NCI-H2171 treated with DMSO at 0.1 percent for 48 hours (cell line): ENCODE measurements around the gene ESM1.
A peak's percentile ranks its signal among the peaks of the same experiment; 100 is the strongest.
"Not testable (repeated sequence)": the region's sequence is repeated elsewhere in the genome, so short reads cannot be mapped to it uniquely, and the experiment has no call there.

Experiments
- DNase-seq: peaks from one replicate; lab custom pipeline; 2025; lab: John Stamatoyannopoulos, UW

Gene ESM1

GRCh38 chr5:54985301-54986268 is at the start of gene ESM1:
ESM1 (minus strand) TSS chr5:54985593; CDS start chr5:54985517, 76 bp downstream.
- no peak for DNase-seq

GRCh38 chr5:55033568-55033967 is 48.2 kb upstream of the ESM1 start:
- DNase-seq: no peak

- no peak for DNase-seq
Observed at GRCh38 chr5:55031492-55031891, 46.1 kb upstream of the ESM1 start.

GRCh38 chr5:55030676-55031369 is 45.4 kb upstream of the ESM1 start:
- DNase-seq: no peak

GRCh38 chr5:55030220-55030619 is 44.8 kb upstream of the ESM1 start:
- DNase-seq: no peak

GRCh38 chr5:55027595-55027994 is 42.2 kb upstream of the ESM1 start:
- DNase-seq: no peak

- DNase-seq: peak; percentile 50
Observed at GRCh38 chr5:55022450-55022849, 37.1 kb upstream of the ESM1 start.

GRCh38 chr5:55021821-55022220 is 36.4 kb upstream of the ESM1 start:
- peak; percentile 97 for DNase-seq

- DNase-seq: peak; percentile 93
Observed at GRCh38 chr5:55021410-55021809, 36.0 kb upstream of the ESM1 start.

GRCh38 chr5:55010149-55010548 is 24.8 kb upstream of the ESM1 start:
- not testable (repeated sequence) for DNase-seq

GRCh38 chr5:55004729-55005128 is 19.3 kb upstream of the ESM1 start:
- DNase-seq: no peak

- no peak for DNase-seq
Observed at GRCh38 chr5:55003432-55004065, 18.2 kb upstream of the ESM1 start.

GRCh38 chr5:55002166-55002565 is 16.8 kb upstream of the ESM1 start:
- DNase-seq: not testable (repeated sequence)

GRCh38 chr5:54997081-54997480 is 11.7 kb upstream of the ESM1 start:
- no peak for DNase-seq

- DNase-seq: no peak
Observed at GRCh38 chr5:54996466-54996865, 11.1 kb upstream of the ESM1 start.

- DNase-seq: no peak
Observed at GRCh38 chr5:54995168-54995567, 9.8 kb upstream of the ESM1 start.

GRCh38 chr5:54994628-54995027 is 9.2 kb upstream of the ESM1 start:
- DNase-seq: no peak

- no peak for DNase-seq
Observed at GRCh38 chr5:54993318-54993717, 7.9 kb upstream of the ESM1 start.

GRCh38 chr5:54991416-54991815 is 6.0 kb upstream of the ESM1 start:
- no peak for DNase-seq

GRCh38 chr5:54990841-54991258 is 5.5 kb upstream of the ESM1 start:
- DNase-seq: no peak

GRCh38 chr5:54988817-54989216 is 3.4 kb upstream of the ESM1 start:
- no peak for DNase-seq

GRCh38 chr5:54988218-54988617 is 2.8 kb upstream of the ESM1 start:
- peak; percentile 86 for DNase-seq

GRCh38 chr5:54986269-54986654 is 869 bp upstream of the ESM1 start:
- no peak for DNase-seq
